T-cell (primary cell): Measurements from ENCODE around the gene RAI1. TPM values are rescaled to one million over a fixed set of nuclear protein-coding genes. Genes with fewer than 3 reads are reported as not detected.
A peak's percentile ranks its signal among the peaks of the same experiment; 100 is the strongest.

Experiments
- ATAC-seq, 4 experiments: fragments of 200-7000 bp in 3 of 4; fragments of 150-1000 bp in 1 of 4; cut with Tn5 transposase; replicated peaks in 1 of 4; 1 replicate in 3 of 4; 2 replicates in 1 of 4; pipeline ENCODE4 v1.10.0; 2021; ENCODE audit warnings: moderate library complexity in 3 of 4, mild to moderate bottlenecking in 2 of 4, moderate number of reproducible peaks in 1 of 4
- CTCF ChIA-PET, 2 donors: fragments of 300-600 bp; sonication (Branson Sonifier 250); formaldehyde crosslinking; loops; one replicate each; lab custom pipeline; 2022; ENCODE audit warnings: antibody characterized with exemption in 2 of 2; lab: Charles Lee
- POLR2A ChIA-PET, 2 donors: fragments of 300-600 bp; sonication (Branson Sonifier 250); formaldehyde crosslinking; loops; one replicate each; lab custom pipeline; 2022; ENCODE audit warnings: antibody characterized with exemption in 2 of 2; lab: Charles Lee
- DNase-seq, 35 experiments: peaks; one replicate each; pipeline versions ENCODE4 v3.0.0 to v3.0.0-alpha.2; 2013 to 2023
- H3K27ac ChIP-seq: one replicate; pipeline ENCODE4 v1.5.1; 2013; ENCODE audit warnings: low read length
- H3K27me3 ChIP-seq, 2 experiments: replicated peaks in 1 of 2; 1 replicate in 1 of 2; 2 replicates in 1 of 2; pipeline versions ENCODE4 v1.6.1 to v1.7.0; 2013; ENCODE audit warnings: low read length in 1 of 2, mixed read lengths in 1 of 2; ENCODE audit not compliant: control insufficient read depth in 2 of 2, insufficient read depth in 2 of 2; ENCODE audit errors: extremely low read depth in 1 of 2
- H3K36me3 ChIP-seq, 2 donors: 1 replicate in 1 of 2; 2 replicates in 1 of 2; pipeline versions ENCODE4 v1.6.1 to v1.7.0; 2013; ENCODE audit warnings: low read length in 1 of 2; ENCODE audit not compliant: control insufficient read depth in 2 of 2, insufficient read depth in 1 of 2; ENCODE audit errors: extremely low read depth in 1 of 2
- H3K4me1 ChIP-seq, 2 experiments: 1 replicate in 1 of 2; 2 replicates in 1 of 2; pipeline versions ENCODE4 v1.6.1 to v1.7.0; 2013; ENCODE audit warnings: low read length in 2 of 2, mixed read lengths in 1 of 2; ENCODE audit not compliant: insufficient read depth in 2 of 2, control insufficient read depth in 1 of 2; ENCODE audit errors: extremely low read depth in 1 of 2
- H3K4me3 ChIP-seq, 2 donors: 1 replicate in 1 of 2; 2 replicates in 1 of 2; pipeline versions ENCODE4 v1.5.1 to v1.7.0; 2013; ENCODE audit warnings: mild to moderate bottlenecking in 2 of 2, low read length in 1 of 2, moderate library complexity in 1 of 2; ENCODE audit not compliant: control insufficient read depth in 1 of 2; ENCODE audit errors: extremely low read depth in 1 of 2
- H3K9me3 ChIP-seq: 2 replicates; pipeline ENCODE4 v1.7.0; 2013
- H3K27ac Mint-ChIP-seq, 2 donors: one replicate each; pipeline ENCODE4 v1.8.0; 2020 to 2021; ENCODE audit warnings: mild to moderate bottlenecking in 2 of 2, mixed read lengths in 2 of 2
- H3K27me3 Mint-ChIP-seq, 2 donors: one replicate each; pipeline ENCODE4 v1.8.0; 2021 to 2022; ENCODE audit warnings: mixed read lengths in 2 of 2
- H3K36me3 Mint-ChIP-seq: one replicate; pipeline ENCODE4 v1.8.0; 2021; ENCODE audit warnings: mixed read lengths
- H3K4me1 Mint-ChIP-seq, 3 donors: one replicate each; pipeline ENCODE4 v1.8.0; 2020 to 2022; ENCODE audit warnings: mixed read lengths in 3 of 3, mild to moderate bottlenecking in 1 of 3
- H3K4me3 Mint-ChIP-seq, 3 donors: one replicate each; pipeline ENCODE4 v1.8.0; 2020 to 2022; ENCODE audit warnings: mild to moderate bottlenecking in 3 of 3, mixed read lengths in 3 of 3, moderate library complexity in 3 of 3
- H3K9me3 Mint-ChIP-seq, 3 donors: one replicate each; pipeline ENCODE4 v1.8.0; 2020 to 2022; ENCODE audit warnings: mixed read lengths in 3 of 3
- WGBS: methylation state at CpG from one replicate; pipeline ENCODE4 v1.1.5; 2013; ENCODE audit warnings: missing lambda C conversion rate; ENCODE audit not compliant: insufficient coverage; 5-methylcytosine and 5-hydroxymethylcytosine counted together
- total RNA-seq, 35 experiments: library from RNA in 6 of 35; stranded (reverse) in 6 of 35; fragments of 120-200 nt in 1 of 35; gene quantifications; one replicate each; pipeline versions ENCODE4 v1.2.1 to v1.2.4 and lab custom pipeline; 2013 to 2026

The RAI1 gene
- total RNA-seq, 5 donors from 2014 or later (not counting 1 experiment from before 2014, with no cell fraction given) = 20.1 to 31.2 (median 24.5) TPM

DNA sequence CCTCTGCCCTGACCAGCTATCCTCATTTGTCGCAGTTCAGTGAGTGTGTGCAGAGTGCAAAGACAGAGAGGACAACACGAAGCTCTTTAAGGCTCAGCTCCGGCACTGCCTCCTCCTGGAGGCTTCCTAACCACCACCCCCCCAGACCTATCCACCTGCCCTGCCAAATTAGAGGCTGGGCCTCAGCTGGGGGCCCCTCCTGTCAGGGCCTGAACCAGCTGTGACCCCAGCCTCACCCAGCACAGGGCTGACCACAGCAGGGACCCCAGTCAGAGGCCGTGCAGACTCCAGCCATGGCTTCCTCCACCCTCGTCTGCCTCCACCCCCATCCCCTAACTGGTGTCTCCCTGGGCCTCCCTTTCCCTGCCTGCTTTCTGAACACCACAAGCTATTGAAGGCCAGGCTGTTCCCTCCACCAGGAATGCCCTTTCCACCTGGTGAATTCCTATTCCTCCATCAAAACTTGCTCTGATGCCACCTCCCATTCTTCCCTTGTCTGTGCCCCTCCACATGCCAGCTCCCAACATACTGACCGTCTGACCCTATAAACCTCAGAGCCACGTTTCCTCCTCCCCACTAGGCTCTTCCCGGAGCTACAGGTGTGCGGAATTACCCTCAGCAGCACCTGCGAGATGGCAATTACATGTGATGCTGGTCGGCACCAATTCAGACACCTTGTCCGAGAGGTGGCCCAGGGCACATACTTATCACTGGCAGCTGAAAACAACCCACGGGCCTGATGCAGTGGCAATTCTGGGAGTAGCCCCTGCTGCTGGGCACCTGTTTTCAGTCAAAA lies 146.8 kb downstream of the RAI1 start:
- Histone ChIP-seq H3K4me3 (no peak overlapping the region), H3K27ac (no peak overlapping the region), H3K9me3 (no peaks in the 10 kb centered on the region), H3K27me3 (no peaks in the 10 kb centered on the region), H3K36me3 (peaks cover 0 to 17% of the 10 kb centered on the region in 2 donors), H3K4me1 (peaks cover 33 to 80% of the 10 kb centered on the region in 2 experiments)
- H3K27me3 Mint-ChIP-seq = no peaks in the 10 kb centered on the region
- 86% methylated on average over 13 of the region's 13 CpGs for WGBS
- H3K27ac Mint-ChIP-seq = peak overlapping the region; percentile 72 to 87
- no peak for ATAC-seq
- H3K4me3 Mint-ChIP-seq = peak overlapping the region in 1 of 3 donors; percentile 50
- ChIA-PET POLR2A (interaction anchor here in 1 of 2 donors (2.8 kb wide), 1 partner anchor 8 kb away, joined by 19 read pairs; the partner anchor contains the start of gene SREBF1), CTCF (interaction anchor here (0.6 to 0.8 kb wide), 3 partner anchors 8 to 24 kb away, joined by 3 read pairs; partner anchors contain the start of gene SREBF1 (in 1 of the 2))
- peaks cover 6% of the 10 kb centered on the region for H3K36me3 Mint-ChIP-seq
- DNase-seq = no peak
- H3K4me1 Mint-ChIP-seq = peaks cover 69 to 78% (median 75%) of the 10 kb centered on the region in 3 donors
- H3K9me3 Mint-ChIP-seq = no peaks in the 10 kb centered on the region

DNA sequence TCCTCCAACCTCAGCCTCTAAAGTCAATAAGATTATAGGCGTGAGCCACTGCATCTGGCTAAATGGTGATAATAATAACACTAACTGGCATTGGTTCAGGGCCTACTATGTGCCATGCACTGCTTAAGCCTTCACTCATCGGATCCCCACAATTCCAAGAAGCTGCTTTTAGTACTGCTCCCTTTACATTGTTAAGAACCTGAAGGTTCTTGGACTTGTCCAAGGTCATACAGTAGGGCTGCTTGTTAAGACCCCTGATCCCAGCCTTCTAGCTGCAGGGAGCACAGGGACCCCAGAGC lies 149.0 kb downstream of the RAI1 start:
- peaks cover 35 to 77% of the 10 kb centered on the region in 2 experiments for H3K4me1 ChIP-seq

DNA sequence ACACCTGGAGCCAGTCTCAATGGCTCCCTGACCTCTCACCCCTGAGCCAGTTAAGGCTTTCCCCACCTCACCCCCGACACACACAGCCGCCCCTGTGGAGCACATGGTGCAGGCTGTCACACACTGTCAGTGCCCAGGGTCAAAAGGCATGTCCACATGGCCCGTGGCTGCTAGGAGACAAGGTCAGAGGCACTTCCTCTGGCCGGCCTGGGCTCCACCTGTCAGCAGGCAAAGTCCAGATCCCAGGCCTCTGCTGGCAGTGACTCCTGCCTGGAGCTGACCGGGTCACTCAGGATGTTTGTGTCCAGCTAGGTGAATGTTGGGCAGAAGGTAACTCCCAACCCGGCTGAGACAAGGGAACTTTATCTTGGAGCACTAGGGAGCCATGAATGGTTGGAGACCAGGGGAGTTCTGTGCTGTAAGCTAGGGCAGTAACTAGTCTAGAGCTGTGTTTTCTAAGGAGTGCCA lies 149.5 kb downstream of the RAI1 start:
- Mint-ChIP-seq H3K27ac (peak overlapping the region in 1 of 2 donors; percentile 52), H3K27me3 (no peaks in the 10 kb centered on the region), H3K4me1 (peaks cover 70 to 82% (median 80%) of the 10 kb centered on the region in 3 donors), H3K4me3 (no peak overlapping the region), H3K36me3 (peaks cover 6% of the 10 kb centered on the region), H3K9me3 (no peaks in the 10 kb centered on the region)
- CTCF ChIA-PET = no interaction called here
- Histone ChIP-seq H3K27ac (no peak overlapping the region), H3K36me3 (peaks cover 0 to 17% of the 10 kb centered on the region in 2 donors), H3K9me3 (no peaks in the 10 kb centered on the region), H3K4me1 (peaks cover 39 to 77% of the 10 kb centered on the region in 2 experiments), H3K4me3 (no peak overlapping the region), H3K27me3 (no peaks in the 10 kb centered on the region)
- no peak for DNase-seq
- POLR2A ChIA-PET = interaction anchor here in 1 of 2 donors (0.5 kb wide), 1 partner anchor 445 kb away, joined by 5 read pairs; no protein-coding TSS in a partner anchor
- ATAC-seq = no peak
- 98% methylated on average over 5 of the region's 6 CpGs for WGBS

More for the DNA sequence above, 149.0 kb downstream of the RAI1 start:
- ChIA-PET CTCF (no interaction called here), POLR2A (no interaction called here)
- Mint-ChIP-seq H3K27ac (no peak overlapping the region), H3K4me1 (peaks cover 68 to 79% (median 79%) of the 10 kb centered on the region in 3 donors), H3K27me3 (no peaks in the 10 kb centered on the region), H3K4me3 (no peak overlapping the region), H3K36me3 (peaks cover 6% of the 10 kb centered on the region), H3K9me3 (no peaks in the 10 kb centered on the region)
- Histone ChIP-seq H3K36me3 (peaks cover 0 to 17% of the 10 kb centered on the region in 2 donors), H3K27me3 (no peaks in the 10 kb centered on the region), H3K9me3 (no peaks in the 10 kb centered on the region), H3K4me3 (no peak overlapping the region), H3K27ac (no peak overlapping the region)
- WGBS = 100% methylated on average over 2 of the region's 2 CpGs
- DNase-seq (no peak), ATAC-seq (no peak)

DNA sequence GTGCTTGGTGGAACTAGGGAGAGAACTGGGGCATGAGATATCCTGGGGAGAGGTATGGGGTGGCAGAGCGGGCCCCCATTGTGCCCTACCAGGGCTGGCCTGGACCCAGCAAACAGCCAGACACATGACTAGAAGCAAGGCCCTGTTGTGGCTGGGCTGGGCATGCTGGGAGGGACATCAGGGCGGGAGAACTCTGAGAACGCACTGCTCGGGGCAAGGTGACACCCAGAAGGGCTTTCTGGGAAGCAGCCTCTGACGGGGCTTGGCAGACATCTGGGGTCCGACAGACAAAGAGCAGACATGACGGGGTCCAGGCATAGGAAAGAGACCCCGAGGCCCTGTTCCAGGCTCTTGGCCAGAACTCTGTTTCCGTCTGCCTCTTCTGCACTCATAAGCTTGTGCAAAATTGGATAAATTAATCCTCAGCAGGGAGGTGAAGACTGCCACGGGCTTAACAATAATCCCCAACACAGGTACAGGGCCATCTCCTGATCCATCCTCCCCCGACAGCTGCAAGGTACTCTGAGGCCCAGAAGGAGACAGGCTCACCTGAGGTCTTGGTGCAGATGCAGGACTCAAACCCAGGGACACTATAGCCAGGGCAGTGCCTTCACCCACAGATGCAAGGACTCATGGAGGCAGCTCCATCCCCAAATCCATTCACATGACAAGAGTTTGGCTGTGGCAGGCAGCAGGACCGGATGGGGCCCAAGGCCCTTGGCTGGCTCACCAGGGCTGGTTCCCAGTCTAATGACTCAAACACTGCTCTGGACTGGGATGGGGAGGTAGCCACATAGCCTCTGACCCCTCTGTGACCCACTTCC lies 150.2 kb downstream of the RAI1 start:
- ATAC-seq (no peak), DNase-seq (no peak)
- Histone ChIP-seq H3K27me3 (no peaks in the 10 kb centered on the region), H3K4me3 (no peak overlapping the region), H3K27ac (no peak overlapping the region), H3K36me3 (peaks cover 0 to 17% of the 10 kb centered on the region in 2 donors), H3K4me1 (peaks cover 36 to 74% of the 10 kb centered on the region in 2 experiments), H3K9me3 (no peaks in the 10 kb centered on the region)
- ChIA-PET CTCF (no interaction called here), POLR2A (no interaction called here)
- 97% methylated on average over 12 of the region's 12 CpGs for whole genome bisulfite sequencing
- Mint-ChIP-seq H3K27me3 (no peaks in the 10 kb centered on the region), H3K4me1 (peaks cover 67 to 79% (median 77%) of the 10 kb centered on the region in 3 donors), H3K27ac (peak overlapping the region in 1 of 2 donors; percentile 52), H3K4me3 (no peak overlapping the region), H3K9me3 (no peaks in the 10 kb centered on the region), H3K36me3 (peaks cover 6% of the 10 kb centered on the region)

GRCh38 chr17:17832032-17832363 lies 150.7 kb downstream of the RAI1 start:
- WGBS = 100% methylated on average over 1 of the region's 2 CpGs
- ATAC-seq = no peak
- H3K4me3 ChIP-seq = no peak overlapping the region
- Mint-ChIP-seq H3K27ac (peak overlapping the region in 1 of 2 donors; percentile 3), H3K27me3 (no peaks in the 10 kb centered on the region), H3K36me3 (peaks cover 6% of the 10 kb centered on the region), H3K4me3 (peak overlapping the region in 1 of 3 donors; percentile 38), H3K4me1 (peaks cover 63 to 76% (median 72%) of the 10 kb centered on the region in 3 donors), H3K9me3 (no peaks in the 10 kb centered on the region)
- H3K9me3 ChIP-seq = no peaks in the 10 kb centered on the region
- no peak for DNase-seq
- no peaks in the 10 kb centered on the region for H3K27me3 ChIP-seq
- no peak overlapping the region for H3K27ac ChIP-seq
- H3K4me1 ChIP-seq = peaks cover 30 to 70% of the 10 kb centered on the region in 2 experiments
- ChIA-PET POLR2A (no interaction called here), CTCF (no interaction called here)
- H3K36me3 ChIP-seq = peaks cover 0 to 17% of the 10 kb centered on the region in 2 donors
